SK-N-SH treated with all-trans-retinoic acid at 6 μM for 48 hours (cell line): Measurements from ENCODE around the gene KEL.

ENCODE experiments used
- ATAC-seq: fragments of 200-7000 bp; cut with Tn5 transposase; 3 replicates; pipeline ENCODE4 v1.9.1; 2020; ENCODE audit warnings: mild to moderate bottlenecking, moderate library complexity
- ARNTL ChIP-seq: fragments of 450-650 bp; formaldehyde crosslinking; IDR thresholded peaks from 2 replicates; pipeline ENCODE4 v1.5.0; 2020; ENCODE audit warnings: low read depth, mild to moderate bottlenecking, moderate library complexity, borderline replicate concordance
- BACH2 ChIP-seq: fragments of 250-450 bp; sonication (Bioruptor Pico); IDR thresholded peaks from 2 replicates; pipeline ENCODE4 v1.9.0; 2021; ENCODE audit warnings: mild to moderate bottlenecking, borderline replicate concordance
- CSDC2 ChIP-seq: fragments of 250-450 bp; sonication (Bioruptor Pico); IDR thresholded peaks from 2 replicates; pipeline ENCODE4 v1.5.0; 2020; ENCODE audit warnings: mild to moderate bottlenecking, moderate library complexity
- ESRRG ChIP-seq: fragments of 250-450 bp; sonication (Bioruptor Pico); IDR thresholded peaks from 2 replicates; pipeline ENCODE4 v1.6.1; 2021; ENCODE audit warnings: mild to moderate bottlenecking
- GLIS3 ChIP-seq: fragments of 250-450 bp; sonication (Bioruptor Pico); IDR thresholded peaks from 2 replicates; pipeline ENCODE4 v1.5.0; 2020; ENCODE audit warnings: mild to moderate bottlenecking, moderate library complexity
- ISL1 ChIP-seq: fragments of 250-450 bp; sonication (Bioruptor Pico); IDR thresholded peaks from 2 replicates; pipeline ENCODE4 v2.1.2; 2022; ENCODE audit warnings: mild to moderate bottlenecking, moderate library complexity
- OSR1 ChIP-seq: fragments of 250-450 bp; sonication (Bioruptor Pico); IDR thresholded peaks from 2 replicates; pipeline ENCODE4 v1.8.0; 2022; ENCODE audit warnings: moderate library complexity, mild to moderate bottlenecking, inconsistent platforms
- PPARA ChIP-seq: fragments of 250-450 bp; sonication (Bioruptor Pico); IDR thresholded peaks from 2 replicates; pipeline ENCODE4 v1.5.0; 2020; ENCODE audit warnings: mild to moderate bottlenecking, borderline replicate concordance
- RARB ChIP-seq: fragments of 250-450 bp; sonication (Bioruptor Pico); IDR thresholded peaks from 2 replicates; pipeline ENCODE4 v1.8.0; 2021; ENCODE audit warnings: mild to moderate bottlenecking, moderate library complexity
- SNAI2 ChIP-seq: fragments of 250-450 bp; sonication (Bioruptor Pico); IDR thresholded peaks from 2 replicates; pipeline ENCODE4 v1.5.0; 2020; ENCODE audit warnings: mild to moderate bottlenecking, moderate library complexity
- TCF4 ChIP-seq: fragments of 250-450 bp; sonication (Bioruptor Pico); IDR thresholded peaks from 2 replicates; pipeline ENCODE4 v1.8.0; 2021; ENCODE audit warnings: mild to moderate bottlenecking, moderate library complexity, borderline replicate concordance
- TOX ChIP-seq: fragments of 250-450 bp; sonication (Bioruptor Pico); IDR thresholded peaks from 2 replicates; pipeline ENCODE4 v1.8.0; 2021; ENCODE audit warnings: mild to moderate bottlenecking, moderate library complexity, borderline replicate concordance
- ZC3H10 ChIP-seq: fragments of 250-450 bp; sonication (Bioruptor Pico); IDR thresholded peaks from 2 replicates; pipeline ENCODE4 v1.5.1; 2021; ENCODE audit warnings: mild to moderate bottlenecking, moderate library complexity
- ZFP3 ChIP-seq: fragments of 250-450 bp; sonication (Bioruptor Pico); IDR thresholded peaks from 2 replicates; pipeline ENCODE4 v1.5.0; 2020; ENCODE audit warnings: mild to moderate bottlenecking, moderate library complexity
- ZFP30 ChIP-seq: fragments of 450-650 bp; formaldehyde crosslinking; IDR thresholded peaks from 2 replicates; pipeline ENCODE4 v1.5.0; 2022; ENCODE audit warnings: mild to moderate bottlenecking, moderate library complexity
- ZNF565 ChIP-seq: fragments of 450-650 bp; formaldehyde crosslinking; conservative IDR thresholded peaks from 2 replicates; pipeline ENCODE4 v1.5.0; 2020; ENCODE audit warnings: low read depth, mild to moderate bottlenecking, moderate library complexity
- ZNF8 ChIP-seq: fragments of 450-650 bp; formaldehyde crosslinking; IDR thresholded peaks from 2 replicates; pipeline ENCODE4 v1.5.0; 2020; ENCODE audit warnings: mild to moderate bottlenecking, moderate library complexity
- TF ChIP-seq, protein P1 (sequence below): fragments of 250-450 bp; sonication (Bioruptor Pico); IDR thresholded peaks from 2 replicates; pipeline ENCODE4 v1.8.0; 2020; ENCODE audit warnings: mild to moderate bottlenecking, moderate library complexity, borderline replicate concordance
- TF ChIP-seq, protein P2 (sequence below): fragments of 250-450 bp; sonication (Bioruptor Pico); IDR thresholded peaks from 2 replicates; pipeline ENCODE4 v1.5.1; 2020; ENCODE audit warnings: low read depth, mild to moderate bottlenecking, moderate library complexity
- TF ChIP-seq, protein P3 (sequence below): fragments of 250-450 bp; sonication (Bioruptor Pico); IDR thresholded peaks from 2 replicates; pipeline ENCODE4 v1.5.0; 2020; ENCODE audit warnings: mild to moderate bottlenecking, moderate library complexity
- TF ChIP-seq, protein P4 (sequence below): fragments of 250-450 bp; sonication (Bioruptor Pico); IDR thresholded peaks from 2 replicates; pipeline ENCODE4 v1.5.1; 2021; ENCODE audit warnings: mild to moderate bottlenecking, moderate library complexity

KEL gene

DNA sequence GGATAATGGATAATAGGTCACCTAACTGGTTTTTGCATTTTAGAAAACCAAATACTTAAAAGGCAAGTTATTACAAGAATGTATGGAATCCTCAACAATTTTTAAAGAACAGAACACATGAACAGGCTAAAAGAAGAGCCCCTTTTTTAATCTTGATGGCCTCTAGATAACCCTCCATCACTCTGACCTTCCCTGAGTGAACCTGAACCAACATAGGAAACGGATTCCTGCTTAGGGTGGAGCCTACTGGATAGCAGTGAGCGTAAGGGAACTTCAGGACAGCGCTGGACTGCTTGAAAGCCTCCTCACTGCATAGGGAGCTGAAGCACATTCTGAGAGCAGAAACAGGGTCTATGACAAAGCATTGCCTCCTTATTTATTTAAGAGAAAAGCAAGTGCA lies 49.1 kb downstream of the KEL start (continued):
- TF ChIP-seq, protein P1, sequence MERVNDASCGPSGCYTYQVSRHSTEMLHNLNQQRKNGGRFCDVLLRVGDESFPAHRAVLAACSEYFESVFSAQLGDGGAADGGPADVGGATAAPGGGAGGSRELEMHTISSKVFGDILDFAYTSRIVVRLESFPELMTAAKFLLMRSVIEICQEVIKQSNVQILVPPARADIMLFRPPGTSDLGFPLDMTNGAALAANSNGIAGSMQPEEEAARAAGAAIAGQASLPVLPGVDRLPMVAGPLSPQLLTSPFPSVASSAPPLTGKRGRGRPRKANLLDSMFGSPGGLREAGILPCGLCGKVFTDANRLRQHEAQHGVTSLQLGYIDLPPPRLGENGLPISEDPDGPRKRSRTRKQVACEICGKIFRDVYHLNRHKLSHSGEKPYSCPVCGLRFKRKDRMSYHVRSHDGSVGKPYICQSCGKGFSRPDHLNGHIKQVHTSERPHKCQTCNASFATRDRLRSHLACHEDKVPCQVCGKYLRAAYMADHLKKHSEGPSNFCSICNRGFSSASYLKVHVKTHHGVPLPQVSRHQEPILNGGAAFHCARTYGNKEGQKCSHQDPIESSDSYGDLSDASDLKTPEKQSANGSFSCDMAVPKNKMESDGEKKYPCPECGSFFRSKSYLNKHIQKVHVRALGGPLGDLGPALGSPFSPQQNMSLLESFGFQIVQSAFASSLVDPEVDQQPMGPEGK, result no peak
- TF ChIP-seq ZNF565 (CRISPR knock-in tag), result no peak
- TF ChIP-seq PPARA (CRISPR knock-in tag), result no peak
- no peak for TF ChIP-seq GLIS3 (CRISPR knock-in tag)

DNA sequence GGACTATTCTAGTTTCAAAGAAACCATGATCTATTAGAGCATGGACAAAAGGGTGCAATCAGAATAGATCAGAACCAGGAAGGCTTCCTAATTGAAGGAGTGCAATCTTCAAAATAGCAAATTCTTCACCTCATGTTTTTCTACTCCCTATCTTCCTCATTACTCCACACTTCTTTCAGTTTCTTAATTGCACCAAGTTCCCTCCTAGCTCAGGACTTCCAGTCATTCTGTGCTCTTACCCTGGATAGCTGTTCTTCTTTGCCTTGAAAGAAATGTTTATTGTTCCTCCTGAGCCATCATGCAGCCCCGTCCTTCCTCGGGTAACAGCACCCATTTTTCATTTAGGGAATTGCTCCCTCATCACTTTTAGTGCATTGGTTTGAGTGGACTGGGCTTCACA lies 51.7 kb downstream of the KEL start:
- no peak for ATAC-seq
- TF ChIP-seq GLIS3 (CRISPR knock-in tag) (no peak), ZFP30 (CRISPR knock-in tag) (no peak), ZNF8 (CRISPR knock-in tag) (no peak), TOX (CRISPR knock-in tag) (no peak), PPARA (CRISPR knock-in tag) (no peak), ZC3H10 (CRISPR knock-in tag) (no peak), ESRRG (CRISPR knock-in tag) (no peak), TCF4 (CRISPR knock-in tag) (no peak), CSDC2 (CRISPR knock-in tag) (no peak), ARNTL (no peak), ISL1 (CRISPR knock-in tag) (no peak), ZFP3 (CRISPR knock-in tag) (no peak), SNAI2 (no peak), BACH2 (CRISPR knock-in tag) (no peak), RARB (no peak)
- TF ChIP-seq, protein P2, sequence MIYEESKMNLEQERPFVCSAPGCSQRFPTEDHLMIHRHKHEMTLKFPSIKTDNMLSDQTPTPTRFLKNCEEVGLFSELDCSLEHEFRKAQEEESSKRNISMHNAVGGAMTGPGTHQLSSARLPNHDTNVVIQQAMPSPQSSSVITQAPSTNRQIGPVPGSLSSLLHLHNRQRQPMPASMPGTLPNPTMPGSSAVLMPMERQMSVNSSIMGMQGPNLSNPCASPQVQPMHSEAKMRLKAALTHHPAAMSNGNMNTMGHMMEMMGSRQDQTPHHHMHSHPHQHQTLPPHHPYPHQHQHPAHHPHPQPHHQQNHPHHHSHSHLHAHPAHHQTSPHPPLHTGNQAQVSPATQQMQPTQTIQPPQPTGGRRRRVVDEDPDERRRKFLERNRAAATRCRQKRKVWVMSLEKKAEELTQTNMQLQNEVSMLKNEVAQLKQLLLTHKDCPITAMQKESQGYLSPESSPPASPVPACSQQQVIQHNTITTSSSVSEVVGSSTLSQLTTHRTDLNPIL (CRISPR knock-in tag), result no peak
- TF ChIP-seq, protein P3, sequence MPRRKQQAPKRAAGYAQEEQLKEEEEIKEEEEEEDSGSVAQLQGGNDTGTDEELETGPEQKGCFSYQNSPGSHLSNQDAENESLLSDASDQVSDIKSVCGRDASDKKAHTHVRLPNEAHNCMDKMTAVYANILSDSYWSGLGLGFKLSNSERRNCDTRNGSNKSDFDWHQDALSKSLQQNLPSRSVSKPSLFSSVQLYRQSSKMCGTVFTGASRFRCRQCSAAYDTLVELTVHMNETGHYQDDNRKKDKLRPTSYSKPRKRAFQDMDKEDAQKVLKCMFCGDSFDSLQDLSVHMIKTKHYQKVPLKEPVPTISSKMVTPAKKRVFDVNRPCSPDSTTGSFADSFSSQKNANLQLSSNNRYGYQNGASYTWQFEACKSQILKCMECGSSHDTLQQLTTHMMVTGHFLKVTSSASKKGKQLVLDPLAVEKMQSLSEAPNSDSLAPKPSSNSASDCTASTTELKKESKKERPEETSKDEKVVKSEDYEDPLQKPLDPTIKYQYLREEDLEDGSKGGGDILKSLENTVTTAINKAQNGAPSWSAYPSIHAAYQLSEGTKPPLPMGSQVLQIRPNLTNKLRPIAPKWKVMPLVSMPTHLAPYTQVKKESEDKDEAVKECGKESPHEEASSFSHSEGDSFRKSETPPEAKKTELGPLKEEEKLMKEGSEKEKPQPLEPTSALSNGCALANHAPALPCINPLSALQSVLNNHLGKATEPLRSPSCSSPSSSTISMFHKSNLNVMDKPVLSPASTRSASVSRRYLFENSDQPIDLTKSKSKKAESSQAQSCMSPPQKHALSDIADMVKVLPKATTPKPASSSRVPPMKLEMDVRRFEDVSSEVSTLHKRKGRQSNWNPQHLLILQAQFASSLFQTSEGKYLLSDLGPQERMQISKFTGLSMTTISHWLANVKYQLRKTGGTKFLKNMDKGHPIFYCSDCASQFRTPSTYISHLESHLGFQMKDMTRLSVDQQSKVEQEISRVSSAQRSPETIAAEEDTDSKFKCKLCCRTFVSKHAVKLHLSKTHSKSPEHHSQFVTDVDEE (CRISPR knock-in tag), result no peak
- TF ChIP-seq, protein P4, sequence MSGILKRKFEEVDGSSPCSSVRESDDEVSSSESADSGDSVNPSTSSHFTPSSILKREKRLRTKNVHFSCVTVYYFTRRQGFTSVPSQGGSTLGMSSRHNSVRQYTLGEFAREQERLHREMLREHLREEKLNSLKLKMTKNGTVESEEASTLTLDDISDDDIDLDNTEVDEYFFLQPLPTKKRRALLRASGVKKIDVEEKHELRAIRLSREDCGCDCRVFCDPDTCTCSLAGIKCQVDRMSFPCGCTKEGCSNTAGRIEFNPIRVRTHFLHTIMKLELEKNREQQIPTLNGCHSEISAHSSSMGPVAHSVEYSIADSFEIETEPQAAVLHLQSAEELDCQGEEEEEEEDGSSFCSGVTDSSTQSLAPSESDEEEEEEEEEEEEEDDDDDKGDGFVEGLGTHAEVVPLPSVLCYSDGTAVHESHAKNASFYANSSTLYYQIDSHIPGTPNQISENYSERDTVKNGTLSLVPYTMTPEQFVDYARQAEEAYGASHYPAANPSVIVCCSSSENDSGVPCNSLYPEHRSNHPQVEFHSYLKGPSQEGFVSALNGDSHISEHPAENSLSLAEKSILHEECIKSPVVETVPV (CRISPR knock-in tag), result no peak
- TF ChIP-seq, protein P1, result no peak

DNA sequence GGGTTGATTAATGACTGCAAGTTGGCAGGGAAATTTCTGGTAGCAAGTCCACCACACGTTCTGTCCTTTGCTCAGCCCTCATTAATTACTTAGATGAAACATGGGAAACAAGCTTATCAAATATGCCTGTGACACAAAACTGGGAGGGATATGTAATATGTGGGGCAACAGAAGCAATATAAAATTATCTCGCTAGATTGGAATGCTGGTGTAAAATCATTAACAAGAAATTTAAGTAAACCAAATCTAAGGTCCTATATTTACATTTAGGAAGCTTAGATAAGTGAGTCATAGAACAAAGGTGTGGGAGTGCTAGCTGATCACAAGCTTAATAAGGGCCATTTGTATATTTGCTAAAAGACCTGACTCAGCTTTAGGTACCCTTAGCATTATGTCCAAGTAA lies 52.1 kb downstream of the KEL start:
- ATAC-seq, result no peak
- TF ChIP-seq ARNTL (no peak), ISL1 (CRISPR knock-in tag) (no peak), ZNF565 (CRISPR knock-in tag) (no peak), ZNF8 (CRISPR knock-in tag) (no peak), SNAI2 (no peak), OSR1 (CRISPR knock-in tag) (no peak), ESRRG (CRISPR knock-in tag) (no peak), BACH2 (CRISPR knock-in tag) (no peak), ZC3H10 (CRISPR knock-in tag) (no peak), TCF4 (CRISPR knock-in tag) (no peak), ZFP3 (CRISPR knock-in tag) (no peak), CSDC2 (CRISPR knock-in tag) (no peak), GLIS3 (CRISPR knock-in tag) (no peak), TOX (CRISPR knock-in tag) (no peak), PPARA (CRISPR knock-in tag) (no peak)
- TF ChIP-seq, protein P1, result no peak
- TF ChIP-seq, protein P3 (CRISPR knock-in tag), result no peak
